HG03095 (cell line): ENCODE measurements around the gene KDM4D.
"Not testable (repeated sequence)": the region's sequence is repeated elsewhere in the genome, so short reads cannot be mapped to it uniquely, and the experiment has no call there.

Experiments used
- ATAC-seq: cut with Tn5 transposase; IDR thresholded peaks from one replicate; pipeline ENCODE4 v1.9.1; 2021; ENCODE audit warnings: moderate library complexity; ENCODE audit not compliant: unreplicated experiment

The KDM4D gene

GRCh38 chr11:94956963-94957362, 16.5 kb upstream of the KDM4D start:
- ATAC-seq = no peak

DNA sequence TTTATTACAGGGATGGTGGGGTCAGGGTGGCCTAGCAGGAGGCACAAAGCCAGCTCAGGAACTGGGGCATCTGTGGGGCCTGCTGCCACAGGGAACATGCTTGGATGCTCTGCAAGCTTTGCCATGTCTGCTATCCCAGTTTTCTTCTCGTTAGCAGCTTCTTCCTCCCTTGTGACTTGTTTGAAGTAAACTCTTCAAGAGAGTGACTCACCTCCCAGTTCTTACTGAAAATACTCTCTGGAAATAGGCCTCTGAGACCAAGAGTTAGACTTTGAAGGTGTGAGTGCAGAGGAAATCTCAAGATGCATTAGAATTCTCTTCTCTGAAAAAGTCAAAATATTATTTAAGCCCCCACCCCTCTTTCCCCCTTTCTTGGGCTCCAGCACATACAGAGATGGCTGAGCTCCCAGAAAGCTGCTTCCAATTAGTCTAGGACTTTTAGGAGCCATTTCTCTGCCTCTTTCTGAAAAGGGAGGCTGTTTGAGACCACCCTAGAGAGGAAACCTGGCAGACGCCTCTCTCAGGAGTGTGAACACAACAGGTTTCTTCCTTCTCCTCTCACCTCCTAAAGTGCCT, 15.3 kb upstream of the KDM4D start:
- ATAC-seq = no peak

- ATAC-seq = no peak
Measured at GRCh38 chr11:94959179-94959578, 14.3 kb upstream of the KDM4D start.

- ATAC-seq = no peak
Measured at GRCh38 chr11:94960488-94960887, 13.0 kb upstream of the KDM4D start.

DNA sequence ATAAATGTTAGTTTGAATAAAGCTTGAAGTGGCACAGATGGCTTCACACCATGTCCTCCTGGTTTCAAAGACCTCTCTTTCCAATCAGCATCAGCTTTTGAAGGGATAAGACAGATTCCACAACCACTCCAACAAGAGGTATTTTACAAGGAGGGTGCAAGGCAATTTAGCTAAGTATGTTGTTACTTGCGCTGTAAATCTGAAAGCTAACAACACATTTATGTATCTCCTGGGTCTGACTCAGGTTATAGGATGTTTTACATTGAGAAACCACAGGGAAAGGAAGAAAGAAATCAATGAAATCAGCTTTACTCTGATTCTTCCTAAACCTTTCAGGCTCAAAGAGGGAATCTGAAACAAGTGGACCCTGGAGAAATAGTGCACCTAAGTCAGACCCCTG, 12.3 kb upstream of the KDM4D start:
- no peak for ATAC-seq

GRCh38 chr11:94964934-94965333, 8.6 kb upstream of the KDM4D start:
- no peak for ATAC-seq

DNA sequence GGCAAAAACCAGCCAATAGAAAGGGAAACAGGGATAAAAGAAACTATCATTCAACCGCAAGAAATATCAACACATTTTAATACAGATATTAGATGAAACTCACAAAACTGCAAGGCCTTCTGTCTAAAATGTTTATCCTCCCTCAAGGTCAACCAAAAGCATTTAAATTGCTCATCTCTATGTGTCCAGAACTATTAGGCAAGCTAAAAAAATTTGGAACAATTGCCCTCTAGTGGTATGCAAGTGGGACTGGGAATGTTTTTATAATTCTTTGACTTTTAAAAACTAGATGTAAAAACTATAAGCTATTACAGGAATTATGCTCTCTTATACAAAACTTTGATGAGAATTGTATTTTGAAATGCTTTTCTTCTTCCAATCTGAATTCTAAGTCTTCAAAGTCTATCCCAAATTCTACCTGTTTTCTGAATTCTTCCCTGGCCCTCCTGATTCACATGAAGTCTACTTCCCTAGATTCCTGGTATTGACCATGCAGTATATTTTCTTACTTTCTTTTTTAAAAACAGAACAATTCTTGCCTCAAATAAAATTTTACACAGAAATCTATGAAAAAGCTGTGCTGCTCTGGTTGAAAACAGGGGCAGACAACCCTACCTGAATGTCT, 5.1 kb upstream of the KDM4D start:
- no peak for ATAC-seq

DNA sequence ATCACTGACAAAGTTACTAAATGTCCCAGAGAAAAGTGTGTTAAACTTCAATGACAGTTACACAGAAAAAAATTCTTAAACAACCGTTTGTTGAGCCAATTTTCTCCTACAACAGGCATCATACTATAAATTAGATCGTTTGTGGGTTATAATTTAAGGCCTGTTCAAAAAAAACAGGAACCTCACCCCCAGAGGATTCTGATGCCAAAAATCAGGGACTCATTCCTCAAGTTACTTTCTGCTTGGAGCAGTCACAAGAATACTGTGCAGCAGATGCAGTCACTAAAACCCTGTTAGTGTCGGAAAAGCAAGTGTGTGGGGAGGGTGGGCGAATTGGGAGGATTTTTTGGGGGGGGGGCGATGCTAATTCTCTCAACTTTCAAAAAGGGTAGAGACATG, 810 bp upstream of the KDM4D start:
- ATAC-seq = no peak

DNA sequence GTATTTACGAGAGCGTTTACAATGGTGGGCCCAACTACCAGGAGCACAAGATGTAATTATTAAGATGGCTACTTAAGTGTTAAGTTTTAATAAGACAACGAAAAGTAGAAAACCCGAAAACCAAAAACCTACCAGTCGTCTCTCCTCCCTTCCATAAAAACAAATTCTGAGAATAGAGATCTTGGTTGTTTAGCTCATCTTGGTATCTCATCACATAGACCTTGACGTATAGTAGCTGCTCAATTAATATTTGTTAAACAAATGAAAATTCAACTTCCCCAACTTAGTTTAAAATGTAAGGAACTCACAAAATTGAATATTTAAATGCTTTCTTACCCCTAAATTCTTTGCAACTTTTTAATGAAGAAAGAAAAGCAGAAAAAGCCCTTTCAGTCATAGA, 669 bp downstream of the KDM4D start:
- no peak for ATAC-seq

GRCh38 chr11:94975599-94975998, 2.1 kb downstream of the KDM4D start:
- ATAC-seq = no peak

DNA sequence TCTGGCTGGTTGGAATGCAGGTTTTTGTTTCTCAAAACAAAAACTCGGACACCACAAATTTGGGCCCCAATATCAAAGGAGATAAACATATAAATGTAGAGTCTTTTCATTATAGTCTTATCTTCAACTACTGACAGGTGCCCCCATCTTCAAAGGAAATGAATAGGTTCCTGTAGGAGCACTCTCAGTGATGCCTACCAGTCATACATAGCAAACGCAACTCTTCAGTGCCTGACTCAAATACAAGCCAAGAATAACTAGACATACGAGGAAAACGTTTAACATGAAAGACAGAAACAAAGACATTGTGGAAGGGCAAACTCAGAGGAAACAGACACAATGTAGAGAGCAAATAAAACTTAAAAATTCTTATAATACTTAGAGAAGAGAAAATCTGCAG, 13.9 kb downstream of the KDM4D start:
- ATAC-seq = no peak

- no peak for ATAC-seq
Measured at GRCh38 chr11:94988748-94989147, 15.2 kb downstream of the KDM4D start.

- no peak for ATAC-seq
Measured at GRCh38 chr11:94993400-94993943, 20.0 kb downstream of the KDM4D start.

DNA sequence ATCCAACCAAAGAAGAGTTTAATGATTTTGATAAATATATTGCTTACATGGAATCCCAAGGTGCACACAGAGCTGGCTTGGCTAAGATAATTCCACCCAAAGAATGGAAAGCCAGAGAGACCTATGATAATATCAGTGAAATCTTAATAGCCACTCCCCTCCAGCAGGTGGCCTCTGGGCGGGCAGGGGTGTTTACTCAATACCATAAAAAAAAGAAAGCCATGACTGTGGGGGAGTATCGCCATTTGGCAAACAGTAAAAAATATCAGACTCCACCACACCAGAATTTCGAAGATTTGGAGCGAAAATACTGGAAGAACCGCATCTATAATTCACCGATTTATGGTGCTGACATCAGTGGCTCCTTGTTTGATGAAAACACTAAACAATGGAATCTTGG, 23.9 kb downstream of the KDM4D start:
- no peak for ATAC-seq

DNA sequence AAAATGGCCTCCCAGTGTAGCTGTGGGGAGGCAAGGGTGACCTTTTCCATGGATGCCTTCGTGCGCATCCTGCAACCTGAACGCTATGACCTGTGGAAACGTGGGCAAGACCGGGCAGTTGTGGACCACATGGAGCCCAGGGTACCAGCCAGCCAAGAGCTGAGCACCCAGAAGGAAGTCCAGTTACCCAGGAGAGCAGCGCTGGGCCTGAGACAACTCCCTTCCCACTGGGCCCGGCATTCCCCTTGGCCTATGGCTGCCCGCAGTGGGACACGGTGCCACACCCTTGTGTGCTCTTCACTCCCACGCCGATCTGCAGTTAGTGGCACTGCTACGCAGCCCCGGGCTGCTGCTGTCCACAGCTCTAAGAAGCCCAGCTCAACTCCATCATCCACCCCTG, 24.8 kb downstream of the KDM4D start:
- ATAC-seq = no peak

- ATAC-seq = no peak
Measured at GRCh38 chr11:95003716-95004115, 30.2 kb downstream of the KDM4D start.

GRCh38 chr11:95005642-95006041, 32.1 kb downstream of the KDM4D start:
- no peak for ATAC-seq

GRCh38 chr11:95011376-95011775, 37.9 kb downstream of the KDM4D start:
- no peak for ATAC-seq

GRCh38 chr11:95014184-95014821, 40.8 kb downstream of the KDM4D start:
- no peak for ATAC-seq

GRCh38 chr11:95016139-95016538, 42.6 kb downstream of the KDM4D start:
- no peak for ATAC-seq

DNA sequence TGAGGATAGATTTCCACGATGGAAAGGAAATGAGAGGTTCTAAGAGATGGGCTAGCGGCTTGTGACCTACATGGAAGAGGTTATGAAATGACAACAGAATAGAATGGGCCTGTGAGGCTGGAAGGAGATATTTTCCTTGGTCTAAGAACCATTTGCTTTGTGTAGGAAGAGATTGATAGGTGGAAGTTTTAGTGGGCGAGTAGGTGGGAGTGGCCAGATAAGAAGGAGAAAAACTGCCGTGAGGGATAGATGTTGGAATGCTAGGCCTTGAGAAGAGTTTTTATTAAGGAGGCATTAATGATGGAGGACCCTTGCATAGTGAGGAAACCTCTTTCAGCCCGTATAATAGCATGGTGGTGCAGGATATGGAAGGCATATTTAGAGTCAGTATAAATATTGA, 48.0 kb downstream of the KDM4D start:
- not testable (repeated sequence) for ATAC-seq

DNA sequence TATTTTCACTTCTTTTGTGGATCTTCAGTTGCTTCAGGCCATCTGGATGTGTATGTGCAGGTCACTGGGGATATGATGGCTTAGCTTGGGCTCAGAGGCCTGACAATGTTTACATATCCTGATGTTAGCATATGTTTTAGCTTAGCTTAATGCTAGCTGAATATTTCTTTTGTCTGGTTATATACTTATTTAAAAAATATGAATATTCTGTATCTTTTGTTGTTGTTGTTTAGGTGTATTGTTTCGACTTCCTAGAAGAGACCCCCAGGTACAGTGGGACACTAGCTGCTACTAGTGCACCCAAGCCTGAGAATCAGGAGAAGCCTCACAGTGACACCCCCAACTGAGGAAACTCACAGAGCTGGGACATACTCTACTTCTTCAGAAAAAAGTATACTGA, 51.4 kb downstream of the KDM4D start, which contains the start of gene KDM4E:
TSS of gene KDM4E (plus strand) at position 301 of the 400 bp plus-strand sequence. CDS start 300 bp downstream, outside the sequence.
- ATAC-seq = no peak
